Measurements from ENCODE around the gene SH3RF3. TPM values are rescaled to one million over a fixed set of nuclear protein-coding genes. Genes with fewer than 3 reads are reported as not detected.

The SH3RF3 gene
- total and polyA plus RNA-seq, 2 donors (not counting 1 experiment from before 2014, with no cell fraction given): 8.3 to 10.1 TPM

GRCh38 chr2:109408043-109408335, 279.0 kb downstream of the SH3RF3 start:
- Histone ChIP-seq H3K27me3 (ENCODE audit: control insufficient read depth, insufficient read depth, low read length) (no peaks in the 10 kb centered on the region), H3K9ac (ENCODE audit: insufficient read depth, low read length) (no peak overlapping the region), H4K20me1 (ENCODE audit: control insufficient read depth, extremely low read depth, insufficient read depth, low read length) (no peaks in the 10 kb centered on the region), H3K4me1 (ENCODE audit: control insufficient read depth, extremely low read depth, insufficient read depth, low read length) (no peaks in the 10 kb centered on the region), H3K4me3 (replicated peaks in 1 of 4; ENCODE audit: control extremely low read depth in 1 of 4, insufficient read depth in 1 of 4, low read depth in 3 of 4, low read length in 4 of 4) (no peak overlapping the region), H3K4me2 (ENCODE audit: extremely low read depth, insufficient read depth, low read length) (no peak overlapping the region), H3K9me3 (ENCODE audit: control insufficient read depth, insufficient read depth, low read depth, low read length) (no peaks in the 10 kb centered on the region), H2AFZ (ENCODE audit: low read length) (no peak overlapping the region), H3K27ac (ENCODE audit: insufficient read depth, low read length) (no peak overlapping the region), H3K36me3 (ENCODE audit: control insufficient read depth, insufficient read depth, low read length) (peaks cover 1% of the 10 kb centered on the region), H3K79me2 (ENCODE audit: control insufficient read depth, insufficient read depth, low read length) (no peaks in the 10 kb centered on the region)
- DNase-seq (ENCODE audit: low read depth in 2 of 2): no peak
- TF ChIP-seq CTCF (conservative IDR thresholded peaks at IDR 0.05 in 1 of 2, IDR thresholded peaks at IDR 0.05 in 1 of 2; ENCODE audit: low read depth in 1 of 2, low read length in 2 of 2): no peak
- no peak for TF ChIP-seq EZH2 (IDR thresholded peaks at IDR 0.05; ENCODE audit: low read length, missing control alignments)

GRCh38 chr2:109409321-109410038, 280.5 kb downstream of the SH3RF3 start:
- Histone ChIP-seq H3K9me3 (ENCODE audit: control insufficient read depth, insufficient read depth, low read depth, low read length) (no peaks in the 10 kb centered on the region), H3K4me3 (replicated peaks in 1 of 4; ENCODE audit: control extremely low read depth in 1 of 4, insufficient read depth in 1 of 4, low read depth in 3 of 4, low read length in 4 of 4) (no peak overlapping the region), H3K36me3 (ENCODE audit: control insufficient read depth, insufficient read depth, low read length) (peaks cover 1% of the 10 kb centered on the region), H3K9ac (ENCODE audit: insufficient read depth, low read length) (no peak overlapping the region), H3K27ac (ENCODE audit: insufficient read depth, low read length) (no peak overlapping the region), H3K27me3 (ENCODE audit: control insufficient read depth, insufficient read depth, low read length) (no peaks in the 10 kb centered on the region), H3K4me1 (ENCODE audit: control insufficient read depth, extremely low read depth, insufficient read depth, low read length) (no peaks in the 10 kb centered on the region), H4K20me1 (ENCODE audit: control insufficient read depth, extremely low read depth, insufficient read depth, low read length) (no peaks in the 10 kb centered on the region), H2AFZ (ENCODE audit: low read length) (no peak overlapping the region), H3K79me2 (ENCODE audit: control insufficient read depth, insufficient read depth, low read length) (no peaks in the 10 kb centered on the region), H3K4me2 (ENCODE audit: extremely low read depth, insufficient read depth, low read length) (no peak overlapping the region)
- no peak for TF ChIP-seq EZH2 (IDR thresholded peaks at IDR 0.05; ENCODE audit: low read length, missing control alignments)
- peak in 1 of 2 donors; percentile 35 for DNase-seq (ENCODE audit: low read depth in 2 of 2)

GRCh38 chr2:109410039-109410815, 281.2 kb downstream of the SH3RF3 start:
- no peaks in the 10 kb centered on the region for H3K9me3 ChIP-seq (ENCODE audit: control insufficient read depth, insufficient read depth, low read depth, low read length)

More at GRCh38 chr2:109410039-109410815, 281.2 kb downstream of the SH3RF3 start:
- H2AFZ ChIP-seq (ENCODE audit: low read length): no peak overlapping the region
- no peak overlapping the region for H3K9ac ChIP-seq (ENCODE audit: insufficient read depth, low read length)
- no peak overlapping the region for H3K27ac ChIP-seq (ENCODE audit: insufficient read depth, low read length)
- H3K79me2 ChIP-seq (ENCODE audit: control insufficient read depth, insufficient read depth, low read length): no peaks in the 10 kb centered on the region
- no peaks in the 10 kb centered on the region for H3K4me1 ChIP-seq (ENCODE audit: control insufficient read depth, extremely low read depth, insufficient read depth, low read length)
- no peaks in the 10 kb centered on the region for H3K27me3 ChIP-seq (ENCODE audit: control insufficient read depth, insufficient read depth, low read length)
- no peak for TF ChIP-seq EZH2 (IDR thresholded peaks at IDR 0.05; ENCODE audit: low read length, missing control alignments)
- TF ChIP-seq CTCF (conservative IDR thresholded peaks at IDR 0.05 in 1 of 2, IDR thresholded peaks at IDR 0.05 in 1 of 2; ENCODE audit: low read depth in 1 of 2, low read length in 2 of 2): no peak
- H3K36me3 ChIP-seq (ENCODE audit: control insufficient read depth, insufficient read depth, low read length): peaks cover 1% of the 10 kb centered on the region
- H4K20me1 ChIP-seq (ENCODE audit: control insufficient read depth, extremely low read depth, insufficient read depth, low read length): no peaks in the 10 kb centered on the region
- DNase-seq (ENCODE audit: low read depth in 2 of 2): peak in 1 of 2 donors; percentile 35
- H3K4me3 ChIP-seq (replicated peaks in 1 of 4; ENCODE audit: control extremely low read depth in 1 of 4, insufficient read depth in 1 of 4, low read depth in 3 of 4, low read length in 4 of 4): no peak overlapping the region
- no peak overlapping the region for H3K4me2 ChIP-seq (ENCODE audit: extremely low read depth, insufficient read depth, low read length)

All from fibroblast of lung (primary cell).